K562 (cell line): ENCODE measurements around the gene ZNF618. TPM values are rescaled to one million over a fixed set of nuclear protein-coding genes. Genes with fewer than 3 reads are reported as not detected.

Experiments used
- ATAC-seq: fragments of 200-7000 bp; cut with Tn5 transposase; 3 replicates; pipeline ENCODE4 v1.9.1; 2020; ENCODE audit warnings: moderate library complexity
- BruUV-seq: library from RNA; stranded (reverse); fragments of 400-500 nt; replicated peaks from 2 replicates; lab custom pipeline; 2021; lab: Mats Ljungman, UMichigan
- CTCF ChIA-PET: fragments of 300-600 bp; formaldehyde crosslinking; extraction: SDS; loops from one replicate; lab custom pipeline; 2021; ENCODE audit warnings: low intra/inter-chr PET ratio; lab: Yijun Ruan, JAX
- POLR2A ChIA-PET: fragments of 300-600, 350-650 bp; sonication (Branson Sonifier 250); formaldehyde crosslinking; extraction: SDS; loops from one replicate; lab custom pipeline; 2021; ENCODE audit warnings: antibody characterized with exemption, inconsistent platforms; lab: Yijun Ruan, JAX
- DNase-seq, 4 experiments: peaks; one replicate each; pipeline versions ENCODE4 v3.0.0 to v3.0.0-alpha.2; 2011 to 2018; ENCODE audit warnings: low spot score in 3 of 4, mixed read lengths in 3 of 4; ENCODE audit errors: extremely low read depth in 1 of 4
- FAIRE-seq: peaks from 2 replicates; lab custom pipeline; 2011; peaks lifted over from hg19 to GRCh38; lab: Jason Lieb, UNC
- H2AFZ ChIP-seq: 2 replicates; pipeline ENCODE4 v1.6.0; 2011; ENCODE audit warnings: low read depth, low read length, control low read depth, inconsistent platforms
- H3K27ac ChIP-seq: fragments of 200-600 bp; 3 replicates; pipeline ENCODE4 v1.8.0; 2011; ENCODE audit warnings: low read depth, mild to moderate bottlenecking, control low read depth, inconsistent platforms, low read length, moderate library complexity, mixed read lengths; ENCODE audit errors: extremely low read depth
- H3K27me3 ChIP-seq, 2 experiments: fragments of 300-600 bp in 1 of 2; 2 replicates in 1 of 2; 3 replicates in 1 of 2; pipeline versions ENCODE4 v1.6.0 to v1.8.0; 2011; ENCODE audit warnings: inconsistent platforms in 2 of 2, low read length in 2 of 2, mild to moderate bottlenecking in 1 of 2, mixed read lengths in 1 of 2, moderate library complexity in 1 of 2; ENCODE audit not compliant: control insufficient read depth in 2 of 2, insufficient read depth in 2 of 2
- H3K36me3 ChIP-seq: fragments of 300-600 bp; 3 replicates; pipeline ENCODE4 v1.8.0; 2011; ENCODE audit warnings: mild to moderate bottlenecking, low read length, inconsistent platforms; ENCODE audit not compliant: control insufficient read depth, insufficient read depth
- H3K4me1 ChIP-seq, 2 experiments: fragments of 200-600 bp in 1 of 2; replicated peaks in 1 of 2; 2 replicates in 1 of 2; 3 replicates in 1 of 2; pipeline versions ENCODE4 v1.5.1 to v1.8.0; 2011; ENCODE audit warnings: inconsistent platforms in 2 of 2, low read length in 2 of 2, mild to moderate bottlenecking in 1 of 2, mixed read lengths in 1 of 2, moderate library complexity in 1 of 2; ENCODE audit not compliant: control insufficient read depth in 2 of 2, insufficient read depth in 2 of 2
- H3K4me2 ChIP-seq: 2 replicates; pipeline ENCODE4 v1.6.1; 2011; ENCODE audit warnings: low read length, control low read depth, inconsistent platforms, mixed read lengths; ENCODE audit not compliant: insufficient read depth
- H3K4me3 ChIP-seq: fragments of 200-600 bp; sonication (generic), shearing (Covaris generic); 2 replicates; pipeline ENCODE4 v1.5.1; 2016; ENCODE audit warnings: control low read depth, inconsistent platforms
- H3K79me2 ChIP-seq: fragments of 200-600 bp; 3 replicates; pipeline ENCODE4 v1.8.0; 2011; ENCODE audit warnings: low read length, inconsistent platforms; ENCODE audit not compliant: control insufficient read depth, insufficient read depth
- H3K9ac ChIP-seq, 2 experiments: 2 replicates each; pipeline versions ENCODE4 v1.6.0 to v1.6.1; 2011; ENCODE audit warnings: low read depth in 2 of 2, low read length in 2 of 2, control low read depth in 1 of 2, inconsistent platforms in 1 of 2, mild to moderate bottlenecking in 1 of 2, mixed read lengths in 1 of 2; ENCODE audit not compliant: insufficient read depth in 1 of 2
- H3K9me1 ChIP-seq: one replicate; pipeline ENCODE4 v1.6.0; 2011; ENCODE audit warnings: inconsistent platforms, mild to moderate bottlenecking, low read length, moderate library complexity; ENCODE audit not compliant: control insufficient read depth, insufficient read depth
- H3K9me3 ChIP-seq: replicated peaks from 2 replicates; pipeline ENCODE4 v1.5.1; 2011; ENCODE audit warnings: low read depth, low read length, inconsistent platforms; ENCODE audit not compliant: control insufficient read depth, insufficient read depth
- H4K20me1 ChIP-seq: replicated peaks from 2 replicates; pipeline ENCODE4 v1.6.1; 2011; ENCODE audit warnings: low read length, inconsistent platforms, mixed read lengths; ENCODE audit not compliant: control insufficient read depth, insufficient read depth
- CBX3 ChIP-seq, 2 experiments: IDR thresholded peaks; 1 replicate in 1 of 2; 2 replicates in 1 of 2; pipeline ENCODE4 v1.6.1; 2012; ENCODE audit warnings: inconsistent platforms in 2 of 2, low read length in 2 of 2, borderline replicate concordance in 1 of 2, control low read depth in 1 of 2
- HIVEP1 ChIP-seq: fragments of 250-450 bp; sonication (Bioruptor Pico); IDR thresholded peaks from 2 replicates; pipeline ENCODE4 v1.4.0; 2020; ENCODE audit warnings: mild to moderate bottlenecking
- JUND ChIP-seq, 2 experiments: IDR thresholded peaks; 2 replicates in 1 of 2; 3 replicates in 1 of 2; pipeline ENCODE4 v1.6.1; 2011; ENCODE audit warnings: borderline replicate concordance in 2 of 2, low read depth in 2 of 2, low read length in 2 of 2, improper control_type of control experiment in 1 of 2, missing biosample characterization in 1 of 2, missing genetic modification characterization in 1 of 2, missing genetic modification reagents in 1 of 2
- MAFF ChIP-seq: IDR thresholded peaks from 2 replicates; pipeline ENCODE4 v1.6.1; 2012; ENCODE audit warnings: low read length, improper control_type of control experiment
- NCOR1 ChIP-seq: fragments of 450-650 bp; IDR thresholded peaks from 2 replicates; pipeline ENCODE4 v1.6.1; 2016; ENCODE audit warnings: mild to moderate bottlenecking, moderate library complexity
- PCBP2 ChIP-seq: fragments of 200-400 bp; formaldehyde crosslinking; IDR thresholded peaks from 2 replicates; pipeline ENCODE4 v1.6.1; 2018; ENCODE audit warnings: low read length, low read depth, mild to moderate bottlenecking, moderate library complexity; ENCODE audit not compliant: poor library complexity, severe bottlenecking
- RB1 ChIP-seq: fragments of 450-650 bp; IDR thresholded peaks from 2 replicates; pipeline ENCODE4 v1.6.1; 2017; ENCODE audit warnings: low read depth, mild to moderate bottlenecking
- RBM17 ChIP-seq: fragments of 200-400 bp; formaldehyde crosslinking; IDR thresholded peaks from 2 replicates; pipeline ENCODE4 v1.6.1; 2017; ENCODE audit warnings: low read depth, mild to moderate bottlenecking, low read length, borderline replicate concordance
- SMARCA5 ChIP-seq: fragments of 450-650 bp; IDR thresholded peaks from 2 replicates; pipeline ENCODE4 v1.6.1; 2016
- STAT5A ChIP-seq: IDR thresholded peaks from 2 replicates; pipeline ENCODE4 v1.6.1; 2012; ENCODE audit warnings: low read length, inconsistent platforms, borderline replicate concordance
- TAF1 ChIP-seq: IDR thresholded peaks from 2 replicates; pipeline ENCODE4 v1.6.1; 2011; ENCODE audit warnings: mild to moderate bottlenecking, low read length, moderate library complexity; ENCODE audit not compliant: insufficient read depth, control insufficient read depth, severe bottlenecking; ENCODE audit errors: extremely low read depth
- THRAP3 ChIP-seq: fragments of 450-650 bp; IDR thresholded peaks from 2 replicates; pipeline ENCODE4 v1.6.1; 2016; ENCODE audit warnings: mild to moderate bottlenecking, inconsistent platforms, borderline replicate concordance
- ZKSCAN1 ChIP-seq: fragments of 150-350 bp; IDR thresholded peaks from 2 replicates; pipeline ENCODE4 v1.6.1; 2016; ENCODE audit warnings: low read depth, low read length
- ZNF668 ChIP-seq: fragments of 250-450 bp; sonication (Bioruptor Pico); IDR thresholded peaks from 2 replicates; pipeline ENCODE4 v1.8.0; 2022; ENCODE audit warnings: mild to moderate bottlenecking, inconsistent platforms
- ZNF785 ChIP-seq: fragments of 250-450 bp; sonication (Bioruptor Pico); IDR thresholded peaks from 2 replicates; pipeline ENCODE4 v1.4.0; 2020; ENCODE audit warnings: mild to moderate bottlenecking
- ZSCAN29 ChIP-seq: fragments of 450-650 bp; IDR thresholded peaks from 2 replicates; pipeline ENCODE4 v1.6.1; 2017
- WGBS: fragments of 100-300 bp; shearing (Covaris generic); methylation state at CpG from one replicate; pipeline ENCODE4 v1.1.6; 2016; ENCODE audit warnings: low coverage, mixed read lengths; ENCODE audit not compliant: insufficient coverage; ENCODE audit errors: missing lambda C conversion rate; 5-methylcytosine and 5-hydroxymethylcytosine counted together
- in situ Hi-C: fragments of 300-500 bp; cut with MboI; formaldehyde crosslinking; loops from 4 replicates; pipeline ENCODE4 v1.15.0; 2018; ENCODE audit warnings: inconsistent platforms, mixed read lengths
- intact Hi-C: fragments of 100-400 bp; cut with micrococcal nuclease; formaldehyde crosslinking; loops from 2 replicates; pipeline ENCODE4 v1.14.2; 2022
- polyA plus RNA-seq, 8 experiments: library from polyadenylated mRNA; depleted of rRNA in 4 of 8; stranded (reverse) in 5 of 8; unstranded in 3 of 8; fragments of >200 nt; fragmentation: Nextera tagmentation in 2 of 8; fragmentation: Illumina TruSeq in 1 of 8; extraction: Ambion mirVana in 2 of 8; extraction: Trizol in 1 of 8; gene quantifications; 2 replicates each; pipeline versions ENCODE4 v1.2.1 to v1.2.3, GENCODE V29; 2011 to 2014; ENCODE audit warnings: inconsistent platforms in 1 of 8, missing spikeins in 1 of 8
- total RNA-seq, 7 experiments: library from RNA; depleted of rRNA in 6 of 7; stranded (reverse); fragments of >200 nt in 6 of 7; fragmentation: Illumina TruSeq in 2 of 7; extraction: Trizol in 2 of 7; gene quantifications; 2 replicates each; pipeline versions ENCODE4 v1.2.1 to v1.2.3, GENCODE V29; 2011 to 2021; ENCODE audit warnings: low replicate concordance in 1 of 7
- TF ChIP-seq, protein P1 (sequence below): fragments of 250-450 bp; sonication (Bioruptor Pico); IDR thresholded peaks from 2 replicates; pipeline ENCODE4 v1.4.0; 2020; ENCODE audit warnings: borderline replicate concordance
- TF ChIP-seq, protein P2 (sequence below): fragments of 450-650 bp; IDR thresholded peaks from 2 replicates; pipeline ENCODE4 v1.6.1; 2016; ENCODE audit warnings: mild to moderate bottlenecking

Gene ZNF618
- total and polyA plus RNA-seq, 9 of the 15 experiments (the other 6 are each of a cell fraction or from before 2014, with no cell fraction given), result 0.08 to 13.7 (median 3.4) TPM

DNA sequence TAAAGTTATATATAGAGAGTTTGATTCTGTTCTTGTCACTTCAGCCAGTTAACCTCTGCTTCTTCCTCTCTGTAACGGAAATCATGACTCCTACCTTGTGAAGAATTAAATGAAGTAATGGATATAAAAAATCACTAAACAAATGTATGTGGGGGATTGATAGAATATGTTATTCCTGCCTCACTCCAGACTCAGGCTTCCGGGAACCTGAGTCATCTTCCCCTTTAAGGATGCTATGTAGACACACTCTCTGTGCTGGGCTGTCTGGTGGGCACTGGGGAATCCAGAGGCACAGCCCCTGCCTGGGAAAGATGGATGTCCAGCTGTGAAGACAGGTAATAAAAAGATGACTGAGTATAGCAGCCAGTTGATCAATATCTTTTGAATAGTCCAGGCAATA lies 77.4 kb downstream of the ZNF618 start:
- WGBS, result 31% methylated on average over 2 of the region's 2 CpGs
- Histone ChIP-seq H3K79me2 (no peaks in the 10 kb centered on the region), H3K4me2 (no peak overlapping the region), H4K20me1 (peaks cover 3% of the 10 kb centered on the region), H3K9me3 (no peaks in the 10 kb centered on the region), H3K9me1 (no peaks in the 10 kb centered on the region), H3K27ac (no peak overlapping the region), H2AFZ (no peak overlapping the region), H3K4me1 (no peaks in the 10 kb centered on the region), H3K4me3 (no peak overlapping the region), H3K36me3 (no peaks in the 10 kb centered on the region), H3K27me3 (no peaks in the 10 kb centered on the region), H3K9ac (no peak overlapping the region)
- DNase-seq, result no peak
- FAIRE-seq, result no peak
- ATAC-seq, result no peak
- in situ Hi-C loops (no loop called here), intact Hi-C loops (no loop called here)
- ChIA-PET CTCF (no interaction called here), POLR2A (interaction anchor here (0.8 kb wide), 2 partner anchors 20 to 271 kb away, joined by 3 read pairs; no protein-coding TSS in a partner anchor)
- BruUV-seq, result no TSS peak
- TF ChIP-seq RB1 (no peak), STAT5A (no peak), ZNF668 (CRISPR knock-in tag) (no peak), NCOR1 (no peak), ZKSCAN1 (no peak), ZSCAN29 (no peak), PCBP2 (no peak), THRAP3 (no peak), JUND (IDR thresholded peaks at IDR 0.05; ENCODE audit: borderline replicate concordance, low read depth, low read length) (no peak), JUND (tag; IDR thresholded peaks at IDR 0.05; ENCODE audit: borderline replicate concordance, low read depth, low read length) (no peak), ZNF785 (CRISPR knock-in tag) (no peak), CBX3 (IDR thresholded peaks at IDR 0.05; ENCODE audit: borderline replicate concordance in 1 of 2, low read length in 2 of 2) (no peak), TAF1 (no peak), SMARCA5 (no peak), HIVEP1 (CRISPR knock-in tag) (no peak), MAFF (no peak), RBM17 (no peak)
- TF ChIP-seq, protein P1, sequence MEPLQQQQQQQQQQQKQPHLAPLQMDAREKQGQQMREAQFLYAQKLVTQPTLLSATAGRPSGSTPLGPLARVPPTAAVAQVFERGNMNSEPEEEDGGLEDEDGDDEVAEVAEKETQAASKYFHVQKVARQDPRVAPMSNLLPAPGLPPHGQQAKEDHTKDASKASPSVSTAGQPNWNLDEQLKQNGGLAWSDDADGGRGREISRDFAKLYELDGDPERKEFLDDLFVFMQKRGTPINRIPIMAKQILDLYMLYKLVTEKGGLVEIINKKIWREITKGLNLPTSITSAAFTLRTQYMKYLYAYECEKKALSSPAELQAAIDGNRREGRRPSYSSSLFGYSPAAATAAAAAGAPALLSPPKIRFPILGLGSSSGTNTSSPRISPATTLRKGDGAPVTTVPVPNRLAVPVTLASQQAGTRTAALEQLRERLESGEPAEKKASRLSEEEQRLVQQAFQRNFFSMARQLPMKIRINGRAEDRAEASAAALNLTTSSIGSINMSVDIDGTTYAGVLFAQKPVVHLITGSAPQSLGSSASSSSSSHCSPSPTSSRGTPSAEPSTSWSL (CRISPR knock-in tag), result no peak
- TF ChIP-seq, protein P2, sequence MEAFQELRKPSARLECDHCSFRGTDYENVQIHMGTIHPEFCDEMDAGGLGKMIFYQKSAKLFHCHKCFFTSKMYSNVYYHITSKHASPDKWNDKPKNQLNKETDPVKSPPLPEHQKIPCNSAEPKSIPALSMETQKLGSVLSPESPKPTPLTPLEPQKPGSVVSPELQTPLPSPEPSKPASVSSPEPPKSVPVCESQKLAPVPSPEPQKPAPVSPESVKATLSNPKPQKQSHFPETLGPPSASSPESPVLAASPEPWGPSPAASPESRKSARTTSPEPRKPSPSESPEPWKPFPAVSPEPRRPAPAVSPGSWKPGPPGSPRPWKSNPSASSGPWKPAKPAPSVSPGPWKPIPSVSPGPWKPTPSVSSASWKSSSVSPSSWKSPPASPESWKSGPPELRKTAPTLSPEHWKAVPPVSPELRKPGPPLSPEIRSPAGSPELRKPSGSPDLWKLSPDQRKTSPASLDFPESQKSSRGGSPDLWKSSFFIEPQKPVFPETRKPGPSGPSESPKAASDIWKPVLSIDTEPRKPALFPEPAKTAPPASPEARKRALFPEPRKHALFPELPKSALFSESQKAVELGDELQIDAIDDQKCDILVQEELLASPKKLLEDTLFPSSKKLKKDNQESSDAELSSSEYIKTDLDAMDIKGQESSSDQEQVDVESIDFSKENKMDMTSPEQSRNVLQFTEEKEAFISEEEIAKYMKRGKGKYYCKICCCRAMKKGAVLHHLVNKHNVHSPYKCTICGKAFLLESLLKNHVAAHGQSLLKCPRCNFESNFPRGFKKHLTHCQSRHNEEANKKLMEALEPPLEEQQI, result no peak
